GM23338 (cell line): Measurements from ENCODE around the gene SREBF2. TPM values are rescaled to one million over a fixed set of nuclear protein-coding genes. Genes with fewer than 3 reads are reported as not detected.
A peak's percentile ranks its signal among the peaks of the same experiment; 100 is the strongest.

Experiments used
- ATAC-seq: fragments of 200-7000 bp; cut with Tn5 transposase; 3 replicates; pipeline ENCODE4 v1.9.1; 2020
- DNase-seq: peaks from one replicate; pipeline ENCODE4 v3.0.0-alpha.2; 2015; ENCODE audit warnings: low spot score
- H2AFZ ChIP-seq: fragments of 200-600 bp; sonication (generic); 2 replicates; pipeline ENCODE4 v1.8.0; 2016; ENCODE audit warnings: antibody characterized with exemption, mild to moderate bottlenecking, moderate library complexity
- H3F3A ChIP-seq: fragments of 200-600 bp; sonication (generic); replicated peaks from 2 replicates; pipeline ENCODE4 v1.8.0; 2017; ENCODE audit warnings: antibody characterized with exemption, mixed run types, low read depth
- H3K27ac ChIP-seq: fragments of 200-600 bp; sonication (generic); 2 replicates; pipeline ENCODE4 v1.6.1; 2016; ENCODE audit warnings: low read depth
- H3K27me3 ChIP-seq: fragments of 200-600 bp; sonication (generic); 2 replicates; pipeline ENCODE4 v1.8.0; 2016; ENCODE audit warnings: mild to moderate bottlenecking, mixed run types, moderate library complexity; ENCODE audit not compliant: insufficient read depth
- H3K36me3 ChIP-seq: fragments of 200-600 bp; sonication (generic); 2 replicates; pipeline ENCODE4 v1.8.0; 2016; ENCODE audit warnings: mild to moderate bottlenecking; ENCODE audit not compliant: insufficient read depth
- H3K4me1 ChIP-seq: fragments of 200-600 bp; sonication (generic); 2 replicates; pipeline ENCODE4 v1.8.0; 2016; ENCODE audit warnings: mild to moderate bottlenecking, moderate library complexity; ENCODE audit not compliant: insufficient read depth
- H3K4me2 ChIP-seq: fragments of 200-600 bp; sonication (generic); 2 replicates; pipeline ENCODE4 v1.7.1; 2017; ENCODE audit warnings: mixed run types
- H3K4me3 ChIP-seq: fragments of 200-600 bp; sonication (generic); 2 replicates; pipeline ENCODE4 v1.6.1; 2016; ENCODE audit warnings: mixed run types
- H3K79me2 ChIP-seq: fragments of 200-600 bp; sonication (generic); replicated peaks from 2 replicates; pipeline ENCODE4 v1.8.0; 2017; ENCODE audit warnings: mild to moderate bottlenecking; ENCODE audit not compliant: insufficient read depth
- H3K9me2 ChIP-seq: fragments of 200-600 bp; sonication (generic); 2 replicates; pipeline ENCODE4 v1.8.0; 2017; ENCODE audit not compliant: insufficient read depth
- H4K20me1 ChIP-seq: fragments of 200-600 bp; sonication (generic); replicated peaks from 2 replicates; pipeline ENCODE4 v1.8.0; 2017; ENCODE audit warnings: mild to moderate bottlenecking; ENCODE audit not compliant: insufficient read depth
- H3K27ac Mint-ChIP-seq: 2 replicates; pipeline ENCODE4 v1.8.0; 2020; ENCODE audit warnings: inconsistent platforms, mild to moderate bottlenecking, moderate library complexity, mixed read lengths
- H3K27me3 Mint-ChIP-seq: 3 replicates; pipeline ENCODE4 v1.8.0; 2022; ENCODE audit warnings: low read depth, mild to moderate bottlenecking, moderate library complexity, mixed read lengths, inconsistent platforms; ENCODE audit not compliant: insufficient read depth, poor library complexity
- H3K36me3 Mint-ChIP-seq: 3 replicates; pipeline ENCODE4 v1.8.0; 2021; ENCODE audit warnings: low read depth, mild to moderate bottlenecking, inconsistent platforms, moderate library complexity, mixed read lengths
- H3K4me1 Mint-ChIP-seq: 3 replicates; pipeline ENCODE4 v1.8.0; 2020; ENCODE audit warnings: mild to moderate bottlenecking, inconsistent platforms, mixed read lengths
- H3K4me3 Mint-ChIP-seq: 3 replicates; pipeline ENCODE4 v1.8.0; 2021; ENCODE audit warnings: moderate library complexity, mild to moderate bottlenecking, inconsistent platforms, mixed read lengths
- H3K9me3 Mint-ChIP-seq: 3 replicates; pipeline ENCODE4 v1.8.0; 2020; ENCODE audit warnings: moderate library complexity, mild to moderate bottlenecking, inconsistent platforms, mixed read lengths
- CREB1 ChIP-seq: fragments of 250-450 bp; sonication (Bioruptor Pico); IDR thresholded peaks from 2 replicates; pipeline ENCODE4 v1.5.0; 2020; ENCODE audit warnings: low read depth, mild to moderate bottlenecking, moderate library complexity
- EZH2 ChIP-seq: fragments of 200-600 bp; sonication (generic); IDR thresholded peaks from one replicate; pipeline ENCODE4 v1.8.0; 2017; ENCODE audit warnings: antibody characterized with exemption, mild to moderate bottlenecking, low read depth; ENCODE audit not compliant: unreplicated experiment
- EZH2phosphoT487 ChIP-seq: fragments of 200-600 bp; sonication (generic); IDR thresholded peaks from one replicate; pipeline ENCODE4 v1.8.1; 2018; ENCODE audit warnings: antibody characterized with exemption; ENCODE audit not compliant: unreplicated experiment
- JUNB ChIP-seq: IDR thresholded peaks from one replicate; pipeline ENCODE4 v1.6.1; 2016; ENCODE audit warnings: antibody characterized with exemption; ENCODE audit not compliant: unreplicated experiment
- NANOG ChIP-seq: IDR thresholded peaks from 2 replicates; pipeline ENCODE4 v1.6.1; 2016; ENCODE audit warnings: antibody characterized with exemption, borderline replicate concordance
- POLR2AphosphoS5 ChIP-seq: IDR thresholded peaks from 2 replicates; pipeline ENCODE4 v1.6.1; 2016; ENCODE audit warnings: antibody characterized with exemption, low read depth
- STAT1 ChIP-seq: IDR thresholded peaks from one replicate; pipeline ENCODE4 v1.6.1; 2016; ENCODE audit warnings: antibody characterized with exemption; ENCODE audit not compliant: unreplicated experiment
- polyA plus RNA-seq: library from polyadenylated mRNA; unstranded; fragments of >200 nt; fragmentation: Nextera tagmentation; extraction: Ambion mirVana; gene quantifications from 2 replicates; pipeline ENCODE4 v1.2.1, GENCODE V29; 2016
- total RNA-seq: library from RNA; depleted of rRNA; stranded (reverse); fragments of >200 nt; shearing (Covaris generic); gene quantifications from 2 replicates; pipeline ENCODE4 v1.2.3, GENCODE V29; 2014
- TF ChIP-seq, protein P1 (sequence below): fragments of 250-450 bp; sonication (Bioruptor Pico); IDR thresholded peaks from 2 replicates; pipeline ENCODE4 v1.5.0; 2020; ENCODE audit warnings: mild to moderate bottlenecking, moderate library complexity
- TF ChIP-seq, protein P2 (sequence below), 2 experiments: fragments of 200-600 bp in 1 of 2; sonication (generic) in 1 of 2; conservative IDR thresholded peaks; 2 replicates each; pipeline versions ENCODE4 v1.5.1 to v1.6.1; 2016 to 2017; ENCODE audit warnings: antibody characterized with exemption in 2 of 2, low read depth in 2 of 2, mild to moderate bottlenecking in 2 of 2, moderate library complexity in 1 of 2
- TF ChIP-seq, protein P3 (sequence below): IDR thresholded peaks from one replicate; pipeline ENCODE4 v1.6.1; 2018; ENCODE audit warnings: antibody characterized with exemption; ENCODE audit not compliant: unreplicated experiment
- TF ChIP-seq, protein P4 (sequence below): IDR thresholded peaks from 2 replicates; pipeline ENCODE4 v1.6.1; 2016; ENCODE audit warnings: antibody characterized with exemption

The SREBF2 gene
- total and polyA plus RNA-seq, 2 experiments from 2014 or later = 48.7 to 163 TPM

DNA sequence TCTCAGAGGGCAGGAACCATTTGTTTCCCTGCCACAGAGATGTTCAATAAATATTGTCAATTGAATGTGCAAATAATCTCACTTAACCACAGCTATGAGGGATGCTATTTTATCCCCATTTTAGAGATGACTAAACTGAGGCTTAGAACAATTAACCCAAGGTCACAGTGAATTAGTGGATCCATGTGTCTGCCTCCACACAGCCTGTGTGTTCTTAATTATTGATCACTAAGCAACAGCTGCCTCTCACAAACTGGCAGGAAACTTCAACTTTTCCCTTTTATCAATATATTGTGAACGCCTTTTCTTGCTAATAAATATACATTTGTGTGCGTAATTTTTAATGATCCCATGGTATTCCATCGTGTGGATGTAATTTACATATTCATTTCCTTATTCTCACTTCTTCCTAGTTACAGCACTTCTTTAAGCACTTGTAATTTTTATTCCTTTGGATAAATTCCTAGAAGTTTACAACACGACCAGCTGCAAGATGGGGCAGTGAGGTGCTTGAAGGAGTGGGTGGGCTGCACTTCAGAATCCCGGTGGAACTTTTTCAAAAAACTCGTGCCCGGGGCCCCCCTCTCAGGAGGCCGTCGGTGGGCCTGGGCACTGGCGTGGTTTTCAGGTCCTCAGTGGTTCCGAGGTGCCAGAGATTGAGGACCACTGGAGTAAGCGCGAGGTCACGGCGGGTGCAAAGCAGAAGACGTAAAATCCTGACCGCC lies 915 bp upstream of the SREBF2 start:
- no peak for DNase-seq
- TF ChIP-seq, protein P1, sequence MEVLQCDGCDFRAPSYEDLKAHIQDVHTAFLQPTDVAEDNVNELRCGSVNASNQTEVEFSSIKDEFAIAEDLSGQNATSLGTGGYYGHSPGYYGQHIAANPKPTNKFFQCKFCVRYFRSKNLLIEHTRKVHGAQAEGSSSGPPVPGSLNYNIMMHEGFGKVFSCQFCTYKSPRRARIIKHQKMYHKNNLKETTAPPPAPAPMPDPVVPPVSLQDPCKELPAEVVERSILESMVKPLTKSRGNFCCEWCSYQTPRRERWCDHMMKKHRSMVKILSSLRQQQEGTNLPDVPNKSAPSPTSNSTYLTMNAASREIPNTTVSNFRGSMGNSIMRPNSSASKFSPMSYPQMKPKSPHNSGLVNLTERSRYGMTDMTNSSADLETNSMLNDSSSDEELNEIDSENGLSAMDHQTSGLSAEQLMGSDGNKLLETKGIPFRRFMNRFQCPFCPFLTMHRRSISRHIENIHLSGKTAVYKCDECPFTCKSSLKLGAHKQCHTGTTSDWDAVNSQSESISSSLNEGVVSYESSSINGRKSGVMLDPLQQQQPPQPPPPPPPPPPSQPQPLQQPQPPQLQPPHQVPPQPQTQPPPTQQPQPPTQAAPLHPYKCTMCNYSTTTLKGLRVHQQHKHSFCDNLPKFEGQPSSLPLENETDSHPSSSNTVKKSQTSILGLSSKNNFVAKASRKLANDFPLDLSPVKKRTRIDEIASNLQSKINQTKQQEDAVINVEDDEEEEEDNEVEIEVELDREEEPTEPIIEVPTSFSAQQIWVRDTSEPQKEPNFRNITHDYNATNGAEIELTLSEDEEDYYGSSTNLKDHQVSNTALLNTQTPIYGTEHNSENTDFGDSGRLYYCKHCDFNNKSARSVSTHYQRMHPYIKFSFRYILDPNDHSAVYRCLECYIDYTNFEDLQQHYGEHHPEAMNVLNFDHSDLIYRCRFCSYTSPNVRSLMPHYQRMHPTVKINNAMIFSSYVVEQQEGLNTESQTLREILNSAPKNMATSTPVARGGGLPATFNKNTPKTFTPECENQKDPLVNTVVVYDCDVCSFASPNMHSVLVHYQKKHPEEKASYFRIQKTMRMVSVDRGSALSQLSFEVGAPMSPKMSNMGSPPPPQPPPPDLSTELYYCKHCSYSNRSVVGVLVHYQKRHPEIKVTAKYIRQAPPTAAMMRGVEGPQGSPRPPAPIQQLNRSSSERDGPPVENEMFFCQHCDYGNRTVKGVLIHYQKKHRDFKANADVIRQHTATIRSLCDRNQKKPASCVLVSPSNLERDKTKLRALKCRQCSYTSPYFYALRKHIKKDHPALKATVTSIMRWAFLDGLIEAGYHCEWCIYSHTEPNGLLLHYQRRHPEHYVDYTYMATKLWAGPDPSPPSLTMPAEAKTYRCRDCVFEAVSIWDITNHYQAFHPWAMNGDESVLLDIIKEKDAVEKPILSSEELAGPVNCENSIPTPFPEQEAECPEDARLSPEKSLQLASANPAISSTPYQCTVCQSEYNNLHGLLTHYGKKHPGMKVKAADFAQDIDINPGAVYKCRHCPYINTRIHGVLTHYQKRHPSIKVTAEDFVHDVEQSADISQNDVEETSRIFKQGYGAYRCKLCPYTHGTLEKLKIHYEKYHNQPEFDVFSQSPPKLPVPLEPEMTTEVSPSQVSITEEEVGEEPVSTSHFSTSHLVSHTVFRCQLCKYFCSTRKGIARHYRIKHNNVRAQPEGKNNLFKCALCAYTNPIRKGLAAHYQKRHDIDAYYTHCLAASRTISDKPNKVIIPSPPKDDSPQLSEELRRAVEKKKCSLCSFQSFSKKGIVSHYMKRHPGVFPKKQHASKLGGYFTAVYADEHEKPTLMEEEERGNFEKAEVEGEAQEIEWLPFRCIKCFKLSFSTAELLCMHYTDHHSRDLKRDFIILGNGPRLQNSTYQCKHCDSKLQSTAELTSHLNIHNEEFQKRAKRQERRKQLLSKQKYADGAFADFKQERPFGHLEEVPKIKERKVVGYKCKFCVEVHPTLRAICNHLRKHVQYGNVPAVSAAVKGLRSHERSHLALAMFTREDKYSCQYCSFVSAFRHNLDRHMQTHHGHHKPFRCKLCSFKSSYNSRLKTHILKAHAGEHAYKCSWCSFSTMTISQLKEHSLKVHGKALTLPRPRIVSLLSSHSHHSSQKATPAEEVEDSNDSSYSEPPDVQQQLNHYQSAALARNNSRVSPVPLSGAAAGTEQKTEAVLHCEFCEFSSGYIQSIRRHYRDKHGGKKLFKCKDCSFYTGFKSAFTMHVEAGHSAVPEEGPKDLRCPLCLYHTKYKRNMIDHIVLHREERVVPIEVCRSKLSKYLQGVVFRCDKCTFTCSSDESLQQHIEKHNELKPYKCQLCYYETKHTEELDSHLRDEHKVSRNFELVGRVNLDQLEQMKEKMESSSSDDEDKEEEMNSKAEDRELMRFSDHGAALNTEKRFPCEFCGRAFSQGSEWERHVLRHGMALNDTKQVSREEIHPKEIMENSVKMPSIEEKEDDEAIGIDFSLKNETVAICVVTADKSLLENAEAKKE (CRISPR knock-in tag) = no peak
- TF ChIP-seq POLR2AphosphoS5 = no peak
- TF ChIP-seq, protein P2, sequence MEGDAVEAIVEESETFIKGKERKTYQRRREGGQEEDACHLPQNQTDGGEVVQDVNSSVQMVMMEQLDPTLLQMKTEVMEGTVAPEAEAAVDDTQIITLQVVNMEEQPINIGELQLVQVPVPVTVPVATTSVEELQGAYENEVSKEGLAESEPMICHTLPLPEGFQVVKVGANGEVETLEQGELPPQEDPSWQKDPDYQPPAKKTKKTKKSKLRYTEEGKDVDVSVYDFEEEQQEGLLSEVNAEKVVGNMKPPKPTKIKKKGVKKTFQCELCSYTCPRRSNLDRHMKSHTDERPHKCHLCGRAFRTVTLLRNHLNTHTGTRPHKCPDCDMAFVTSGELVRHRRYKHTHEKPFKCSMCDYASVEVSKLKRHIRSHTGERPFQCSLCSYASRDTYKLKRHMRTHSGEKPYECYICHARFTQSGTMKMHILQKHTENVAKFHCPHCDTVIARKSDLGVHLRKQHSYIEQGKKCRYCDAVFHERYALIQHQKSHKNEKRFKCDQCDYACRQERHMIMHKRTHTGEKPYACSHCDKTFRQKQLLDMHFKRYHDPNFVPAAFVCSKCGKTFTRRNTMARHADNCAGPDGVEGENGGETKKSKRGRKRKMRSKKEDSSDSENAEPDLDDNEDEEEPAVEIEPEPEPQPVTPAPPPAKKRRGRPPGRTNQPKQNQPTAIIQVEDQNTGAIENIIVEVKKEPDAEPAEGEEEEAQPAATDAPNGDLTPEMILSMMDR (conservative IDR thresholded peaks at IDR 0.05; ENCODE audit: low read depth in 2 of 2) = no peak
- TF ChIP-seq JUNB = no peak
- TF ChIP-seq, protein P3, sequence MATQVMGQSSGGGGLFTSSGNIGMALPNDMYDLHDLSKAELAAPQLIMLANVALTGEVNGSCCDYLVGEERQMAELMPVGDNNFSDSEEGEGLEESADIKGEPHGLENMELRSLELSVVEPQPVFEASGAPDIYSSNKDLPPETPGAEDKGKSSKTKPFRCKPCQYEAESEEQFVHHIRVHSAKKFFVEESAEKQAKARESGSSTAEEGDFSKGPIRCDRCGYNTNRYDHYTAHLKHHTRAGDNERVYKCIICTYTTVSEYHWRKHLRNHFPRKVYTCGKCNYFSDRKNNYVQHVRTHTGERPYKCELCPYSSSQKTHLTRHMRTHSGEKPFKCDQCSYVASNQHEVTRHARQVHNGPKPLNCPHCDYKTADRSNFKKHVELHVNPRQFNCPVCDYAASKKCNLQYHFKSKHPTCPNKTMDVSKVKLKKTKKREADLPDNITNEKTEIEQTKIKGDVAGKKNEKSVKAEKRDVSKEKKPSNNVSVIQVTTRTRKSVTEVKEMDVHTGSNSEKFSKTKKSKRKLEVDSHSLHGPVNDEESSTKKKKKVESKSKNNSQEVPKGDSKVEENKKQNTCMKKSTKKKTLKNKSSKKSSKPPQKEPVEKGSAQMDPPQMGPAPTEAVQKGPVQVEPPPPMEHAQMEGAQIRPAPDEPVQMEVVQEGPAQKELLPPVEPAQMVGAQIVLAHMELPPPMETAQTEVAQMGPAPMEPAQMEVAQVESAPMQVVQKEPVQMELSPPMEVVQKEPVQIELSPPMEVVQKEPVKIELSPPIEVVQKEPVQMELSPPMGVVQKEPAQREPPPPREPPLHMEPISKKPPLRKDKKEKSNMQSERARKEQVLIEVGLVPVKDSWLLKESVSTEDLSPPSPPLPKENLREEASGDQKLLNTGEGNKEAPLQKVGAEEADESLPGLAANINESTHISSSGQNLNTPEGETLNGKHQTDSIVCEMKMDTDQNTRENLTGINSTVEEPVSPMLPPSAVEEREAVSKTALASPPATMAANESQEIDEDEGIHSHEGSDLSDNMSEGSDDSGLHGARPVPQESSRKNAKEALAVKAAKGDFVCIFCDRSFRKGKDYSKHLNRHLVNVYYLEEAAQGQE = no peak
- no peak for TF ChIP-seq NANOG
- TF ChIP-seq, protein P4, sequence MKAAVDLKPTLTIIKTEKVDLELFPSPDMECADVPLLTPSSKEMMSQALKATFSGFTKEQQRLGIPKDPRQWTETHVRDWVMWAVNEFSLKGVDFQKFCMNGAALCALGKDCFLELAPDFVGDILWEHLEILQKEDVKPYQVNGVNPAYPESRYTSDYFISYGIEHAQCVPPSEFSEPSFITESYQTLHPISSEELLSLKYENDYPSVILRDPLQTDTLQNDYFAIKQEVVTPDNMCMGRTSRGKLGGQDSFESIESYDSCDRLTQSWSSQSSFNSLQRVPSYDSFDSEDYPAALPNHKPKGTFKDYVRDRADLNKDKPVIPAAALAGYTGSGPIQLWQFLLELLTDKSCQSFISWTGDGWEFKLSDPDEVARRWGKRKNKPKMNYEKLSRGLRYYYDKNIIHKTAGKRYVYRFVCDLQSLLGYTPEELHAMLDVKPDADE = no peak
- no peak for TF ChIP-seq EZH2phosphoT487
- TF ChIP-seq STAT1 = no peak
- no peak for TF ChIP-seq EZH2
- no peak for TF ChIP-seq CREB1 (CRISPR knock-in tag)
- H3K27ac Mint-ChIP-seq = peak overlapping the region; percentile 99
- H3K4me3 Mint-ChIP-seq = peak overlapping the region; percentile 99
- no peaks in the 10 kb centered on the region for H3K9me2 ChIP-seq
- H2AFZ ChIP-seq = no peak overlapping the region
- peaks cover 38% of the 10 kb centered on the region for H3K79me2 ChIP-seq
- peaks cover 10% of the 10 kb centered on the region for H4K20me1 ChIP-seq
- peak overlapping the region; percentile 97 for H3K27ac ChIP-seq
- H3F3A ChIP-seq = peaks cover 5% of the 10 kb centered on the region; the same call in 1 of the 2 replicates
- H3K4me2 ChIP-seq = peak overlapping the region; percentile 71
- H3K27me3 ChIP-seq = no peaks in the 10 kb centered on the region
- H3K4me3 ChIP-seq = peak overlapping the region; percentile 79
- peaks cover 33% of the 10 kb centered on the region for H3K4me1 Mint-ChIP-seq
- no peaks in the 10 kb centered on the region for H3K9me3 Mint-ChIP-seq
- peaks cover 26% of the 10 kb centered on the region for H3K36me3 Mint-ChIP-seq
- no peak for ATAC-seq
- peaks cover 26% of the 10 kb centered on the region for H3K4me1 ChIP-seq
- H3K27me3 Mint-ChIP-seq = peaks cover 8% of the 10 kb centered on the region
- peaks cover 15% of the 10 kb centered on the region for H3K36me3 ChIP-seq
